HEK293T (cell line): ENCODE results near the gene SH3PXD2B.

Experiments
- HDGF ChIP-seq: fragments of 450-650 bp; IDR thresholded peaks from 2 replicates; pipeline ENCODE4 v1.6.1; 2017; ENCODE audit warnings: antibody characterized with exemption, borderline replicate concordance
- TARDBP ChIP-seq: fragments of 450-650 bp; IDR thresholded peaks from 2 replicates; pipeline ENCODE4 v1.6.1; 2016
- ZNF384 ChIP-seq: fragments of 450-650 bp; IDR thresholded peaks from 2 replicates; pipeline ENCODE4 v1.6.1; 2016

- TF ChIP-seq HDGF (no peak), TARDBP (no peak), ZNF384 (no peak)
These were observed 88.2 kb downstream of the SH3PXD2B start for GRCh38 chr5:172365948-172366608.
